GM12878 (cell line): ENCODE results near the gene ALOXE3. TPM values are rescaled to one million over a fixed set of nuclear protein-coding genes. Genes with fewer than 3 reads are reported as not detected.

ENCODE experiments used
- ATAC-seq: fragments of 200-7000 bp; cut with Tn5 transposase; 3 replicates; pipeline ENCODE4 v1.9.1; 2020; ENCODE audit warnings: mild to moderate bottlenecking, moderate library complexity
- BruUV-seq: library from RNA; stranded (reverse); fragments of 400-500 nt; replicated peaks from 2 replicates; lab custom pipeline; 2021; lab: Mats Ljungman, UMichigan
- CTCF ChIA-PET: fragments of 300-600 bp; sonication (Branson Sonifier 250); formaldehyde crosslinking; extraction: SDS; loops from one replicate; lab custom pipeline; 2021; ENCODE audit warnings: inconsistent platforms; lab: Yijun Ruan, JAX
- POLR2A ChIA-PET: fragments of 350-600 bp; formaldehyde crosslinking; extraction: SDS; loops from one replicate; lab custom pipeline; 2021; ENCODE audit warnings: inconsistent platforms; lab: Charles Lee
- RAD21 ChIA-PET: fragments of 300-600 bp; sonication (Branson Sonifier 250); formaldehyde crosslinking; loops from one replicate; lab custom pipeline; 2023; ENCODE audit warnings: antibody characterized with exemption; ENCODE audit not compliant: unreplicated experiment; lab: Charles Lee
- SMC1A ChIA-PET: fragments of 300-600 bp; sonication (Branson Sonifier 250); formaldehyde crosslinking; loops from one replicate; lab custom pipeline; 2023; ENCODE audit not compliant: unreplicated experiment, uncharacterized antibody; lab: Charles Lee
- DNase-seq: peaks from one replicate; pipeline ENCODE4 v3.0.0-alpha.2; 2011; ENCODE audit warnings: low read depth, low spot score
- FAIRE-seq: peaks from 3 replicates; lab custom pipeline; 2011; peaks lifted over from hg19 to GRCh38; lab: Jason Lieb, UNC
- H2AFZ ChIP-seq: 2 replicates; pipeline ENCODE4 v1.6.0; 2011; ENCODE audit warnings: low read depth, low read length, control low read depth; ENCODE audit not compliant: control insufficient read depth
- H3K27ac ChIP-seq: 2 replicates; pipeline ENCODE4 v1.5.1; 2011; ENCODE audit warnings: control low read depth; ENCODE audit not compliant: control insufficient read depth, insufficient read depth
- H3K27me3 ChIP-seq, 2 experiments: replicated peaks in 1 of 2; 2 replicates each; pipeline versions ENCODE4 v1.6.0 to v1.6.1; 2011; ENCODE audit warnings: low read length in 1 of 2; ENCODE audit not compliant: control insufficient read depth in 2 of 2, insufficient read depth in 2 of 2
- H3K36me3 ChIP-seq, 2 experiments: 2 replicates each; pipeline ENCODE4 v1.5.1; 2011; ENCODE audit warnings: low read length in 1 of 2; ENCODE audit not compliant: control insufficient read depth in 2 of 2, insufficient read depth in 2 of 2
- H3K4me1 ChIP-seq: 2 replicates; pipeline ENCODE4 v1.6.1; 2011; ENCODE audit warnings: mild to moderate bottlenecking, low read length, moderate library complexity, mixed read lengths; ENCODE audit not compliant: control insufficient read depth, insufficient read depth
- H3K4me2 ChIP-seq: 2 replicates; pipeline ENCODE4 v1.6.0; 2011; ENCODE audit warnings: control low read depth; ENCODE audit not compliant: control insufficient read depth, insufficient read depth
- H3K4me3 ChIP-seq: fragments of 200-600 bp; sonication (generic); 2 replicates; pipeline ENCODE4 v1.5.1; 2016
- H3K79me2 ChIP-seq: 2 replicates; pipeline ENCODE4 v1.6.0; 2011; ENCODE audit warnings: low read length; ENCODE audit not compliant: control insufficient read depth, insufficient read depth
- H3K9ac ChIP-seq: 2 replicates; pipeline ENCODE4 v1.8.0; 2011; ENCODE audit warnings: low read length, control low read depth, mixed read lengths; ENCODE audit not compliant: control insufficient read depth, insufficient read depth
- H3K9me3 ChIP-seq: replicated peaks from 3 replicates; pipeline ENCODE4 v1.5.1; 2011; ENCODE audit warnings: mild to moderate bottlenecking, low read length; ENCODE audit not compliant: control insufficient read depth, insufficient read depth
- H4K20me1 ChIP-seq: 2 replicates; pipeline ENCODE4 v1.6.0; 2011; ENCODE audit not compliant: control insufficient read depth, insufficient read depth
- ATF2 ChIP-seq: IDR thresholded peaks from 2 replicates; pipeline ENCODE4 v1.6.1; 2012; ENCODE audit warnings: low read length, inconsistent platforms
- ATF7 ChIP-seq: fragments of 450-650 bp; IDR thresholded peaks from 2 replicates; pipeline ENCODE4 v1.6.1; 2016; ENCODE audit warnings: low read depth, mild to moderate bottlenecking
- E2F8 ChIP-seq: fragments of 450-650 bp; IDR thresholded peaks from 2 replicates; pipeline ENCODE4 v1.6.1; 2018; ENCODE audit warnings: mild to moderate bottlenecking, low read depth, moderate library complexity; ENCODE audit not compliant: partially characterized antibody
- HDGF ChIP-seq: fragments of 450-650 bp; IDR thresholded peaks from 2 replicates; pipeline ENCODE4 v1.6.1; 2016; ENCODE audit warnings: antibody characterized with exemption
- MYC ChIP-seq: IDR thresholded peaks from 2 replicates; pipeline ENCODE4 v1.6.1; 2011; ENCODE audit warnings: mild to moderate bottlenecking, low read length, moderate library complexity, inconsistent platforms; ENCODE audit not compliant: insufficient read depth, insufficient replicate concordance, insufficient read length, severe bottlenecking
- REST ChIP-seq: IDR thresholded peaks from 2 replicates; pipeline ENCODE4 v1.6.1; 2012; ENCODE audit warnings: mild to moderate bottlenecking, low read depth, low read length
- USF2 ChIP-seq: IDR thresholded peaks from 2 replicates; pipeline ENCODE4 v1.6.1; 2011; ENCODE audit warnings: low read depth, low read length, improper control_type of control experiment, borderline replicate concordance
- ZNF217 ChIP-seq: fragments of 450-650 bp; IDR thresholded peaks from 2 replicates; pipeline ENCODE4 v1.6.1; 2017; ENCODE audit warnings: antibody characterized with exemption, mild to moderate bottlenecking
- WGBS: methylation state at CpG from one replicate; pipeline ENCODE4 v1.1.6; 2016; ENCODE audit warnings: low lambda C conversion rate; ENCODE audit not compliant: insufficient replicate concordance, insufficient coverage; ENCODE audit errors: missing lambda C conversion rate; 5-methylcytosine and 5-hydroxymethylcytosine counted together
- in situ Hi-C: fragments of 300-500 bp; cut with MboI; formaldehyde crosslinking; loops from 9 replicates; pipeline ENCODE4 v1.14.3; 2018; ENCODE audit warnings: mixed read lengths
- intact Hi-C: fragments of 100-400 bp; cut with micrococcal nuclease; formaldehyde crosslinking; loops from one replicate; pipeline ENCODE4 v1.14.2; 2022; ENCODE audit not compliant: unreplicated experiment
- polyA plus RNA-seq, 11 experiments: library from polyadenylated mRNA; depleted of rRNA in 4 of 11; unstranded in 6 of 11; stranded (reverse) in 5 of 11; fragments of >200 nt; fragmentation: Nextera tagmentation in 4 of 11; fragmentation: Illumina TruSeq in 1 of 11; extraction: Ambion mirVana in 4 of 11; extraction: Trizol in 1 of 11; gene quantifications; 1 replicate in 1 of 11; 2 replicates in 10 of 11; pipeline versions ENCODE4 v1.2.1 to v1.2.3, GENCODE V29; 2011 to 2016; ENCODE audit warnings: inconsistent platforms in 2 of 11, missing spikeins in 2 of 11, low read depth in 1 of 11
- total RNA-seq, 4 experiments: library from RNA; depleted of rRNA in 3 of 4; stranded (reverse); fragments of >200 nt in 3 of 4; fragmentation: Illumina TruSeq in 1 of 4; extraction: Trizol in 1 of 4; gene quantifications; 2 replicates each; pipeline versions ENCODE4 v1.2.1 to v1.2.3, GENCODE V29; 2013 to 2021

Gene ALOXE3
- total and polyA plus RNA-seq, 10 of the 15 experiments (the other 5 are each of a cell fraction or from before 2014, with no cell fraction given): 0.04 TPM; not detected in 9

- FAIRE-seq: no peak
- no peak overlapping the region for H2AFZ ChIP-seq
- H3K9me3 ChIP-seq: no peaks in the 10 kb centered on the region
- in situ Hi-C loops: loop anchor here (5.0 kb wide), 1 partner anchor 94 kb away; no protein-coding TSS in a partner anchor
- ChIA-PET SMC1A (interaction anchor here (2.5 kb wide), 1 partner anchor 10 kb away, joined by 26 read pairs; no protein-coding TSS in a partner anchor), POLR2A (interaction anchor here (0.6 to 2.4 kb wide), 2 partner anchors 29 to 291 kb away, joined by 3 to 14 read pairs; no protein-coding TSS in a partner anchor), CTCF (interaction anchor here (1.1 to 1.5 kb wide), 2 partner anchors 10 to 68 kb away, joined by 3 to 6 read pairs; no protein-coding TSS in a partner anchor), RAD21 (no interaction called here)
- BruUV-seq: no TSS peak
- no peak for ATAC-seq
- no peaks in the 10 kb centered on the region for H3K79me2 ChIP-seq
- intact Hi-C loops: no loop called here
- no peak overlapping the region for H3K27ac ChIP-seq
- peaks cover 24% of the 10 kb centered on the region for H3K4me1 ChIP-seq
- peaks cover 2 to 5% of the 10 kb centered on the region in 2 experiments for H3K27me3 ChIP-seq
- H3K36me3 ChIP-seq: no peaks in the 10 kb centered on the region
- no peaks in the 10 kb centered on the region for H4K20me1 ChIP-seq
- no peak overlapping the region for H3K4me2 ChIP-seq
- H3K4me3 ChIP-seq: no peak overlapping the region
- DNase-seq: no peak
- no peak overlapping the region for H3K9ac ChIP-seq
- 91% methylated on average over 14 of the region's 14 CpGs for WGBS
- no peak for TF ChIP-seq E2F8
- TF ChIP-seq USF2: no peak
- TF ChIP-seq HDGF: no peak
- no peak for TF ChIP-seq ZNF217
- no peak for TF ChIP-seq ATF7
- TF ChIP-seq ATF2: no peak
- no peak for TF ChIP-seq REST
- no peak for TF ChIP-seq MYC
Observed at GRCh38 chr17:8128125-8128784, 9.9 kb upstream of the ALOXE3 start.
